Measurements from ENCODE around the gene FAM163A.
"Not testable (repeated sequence)": the region's sequence is repeated elsewhere in the genome, so short reads cannot be mapped to it uniquely, and the experiment has no call there.

FAM163A gene

GRCh38 chr1:179814546-179814838, 71.4 kb downstream of the FAM163A start:
- peak; percentile 76 for DNase-seq (ENCODE audit: low spot score)
- no peak for FAIRE-seq

DNA sequence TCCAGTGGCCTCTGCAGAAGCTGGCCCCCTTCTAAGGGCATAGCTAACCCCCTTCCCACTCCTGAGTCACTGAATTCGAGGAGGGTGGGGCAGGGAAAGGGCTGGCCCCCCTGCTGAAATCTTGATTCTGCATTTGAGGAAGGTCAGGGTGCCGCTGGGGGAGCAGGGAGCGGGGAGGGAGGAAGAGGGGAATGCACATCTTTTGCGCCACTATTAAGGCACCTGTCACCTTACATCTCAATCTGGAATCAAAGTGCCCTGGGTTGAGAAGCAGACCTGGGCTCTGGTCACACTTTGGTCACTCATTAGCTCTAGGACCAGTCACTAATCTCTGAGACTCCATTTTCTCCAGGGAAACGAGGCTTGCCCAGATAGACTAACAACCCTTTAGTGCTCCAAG, 72.5 kb downstream of the FAM163A start:
- DNase-seq (ENCODE audit: low spot score) (no peak), FAIRE-seq (no peak)

DNA sequence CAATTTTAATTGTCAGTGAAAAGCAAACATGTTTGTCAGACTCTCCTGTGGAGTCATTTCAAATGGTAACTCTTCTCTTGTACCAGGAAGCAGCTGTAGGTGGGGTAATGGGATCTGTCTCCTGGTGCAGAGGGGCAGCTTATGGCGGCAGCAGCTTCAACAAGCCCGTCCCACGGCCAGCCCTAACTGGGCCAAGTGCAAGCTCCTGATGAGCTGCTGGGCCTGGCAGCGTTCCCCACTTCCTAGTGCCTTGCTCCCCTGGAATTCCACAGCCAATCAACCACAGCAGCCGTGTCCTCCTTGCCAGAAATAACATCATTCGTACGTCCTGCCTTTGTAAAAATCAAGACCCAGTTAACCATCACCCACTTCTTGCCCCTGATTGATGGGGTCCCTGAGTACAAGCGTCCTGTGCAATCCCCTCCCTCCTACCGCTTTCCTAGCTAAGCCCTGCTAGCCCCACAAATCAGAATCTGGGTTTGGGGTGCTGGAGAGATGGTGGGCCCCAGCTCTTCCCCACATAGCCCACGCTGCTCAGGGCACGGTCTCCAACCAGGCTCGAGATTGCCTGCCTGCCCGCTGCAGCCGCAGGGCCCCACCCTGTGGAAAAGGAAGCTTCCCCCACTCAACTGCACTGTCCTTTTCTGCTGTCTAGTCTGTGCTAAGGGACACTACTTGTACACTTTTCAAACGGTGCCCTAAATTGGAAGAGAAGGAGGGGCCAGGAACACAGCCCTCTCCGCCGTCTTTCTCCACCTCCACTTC, 73.3 kb downstream of the FAM163A start:
- DNase-seq (ENCODE audit: low spot score) (no peak), FAIRE-seq (no peak)

DNA sequence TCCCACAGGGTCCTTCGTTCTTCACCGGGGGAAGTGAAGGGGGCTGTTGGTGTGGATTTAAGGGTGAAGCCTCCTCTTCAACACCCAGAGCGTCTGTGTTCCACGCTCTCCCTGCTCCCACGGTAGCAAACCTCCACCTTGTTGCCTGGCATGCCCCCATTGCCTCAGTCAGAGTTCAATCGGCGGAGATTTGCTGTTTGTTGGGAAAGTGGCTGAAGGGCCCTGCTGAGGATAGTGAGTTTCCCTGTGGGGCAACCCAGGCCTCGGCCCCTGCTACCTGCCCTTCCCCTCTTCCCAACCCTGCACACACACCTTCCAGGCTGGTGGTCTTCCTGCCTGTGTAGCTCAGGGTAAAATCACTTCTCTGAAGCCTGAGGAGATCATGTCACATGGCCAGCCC, 74.0 kb downstream of the FAM163A start:
- DNase-seq (ENCODE audit: low spot score), result no peak
- no peak for FAIRE-seq

DNA sequence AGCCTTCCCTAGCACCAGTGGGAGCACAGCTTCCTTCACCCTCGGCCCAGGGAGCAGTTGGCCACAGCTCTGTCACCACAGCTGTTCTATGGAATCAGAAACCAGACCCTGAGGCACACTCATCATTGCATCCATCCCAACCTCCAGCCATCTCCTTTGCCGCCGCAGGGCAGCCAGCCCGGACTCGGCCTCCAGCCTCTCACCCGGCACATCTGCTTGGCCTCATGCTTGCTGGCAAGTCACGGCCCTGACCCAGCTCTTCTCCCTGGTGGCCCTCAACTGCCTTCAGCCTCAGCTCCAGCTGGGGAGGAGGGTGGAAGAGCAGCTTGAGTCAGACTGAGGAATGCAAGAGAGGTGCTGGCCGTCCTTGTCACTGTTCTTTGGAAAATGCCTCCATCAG, 74.7 kb downstream of the FAM163A start:
- FAIRE-seq (no peak), DNase-seq (ENCODE audit: low spot score) (no peak)

DNA sequence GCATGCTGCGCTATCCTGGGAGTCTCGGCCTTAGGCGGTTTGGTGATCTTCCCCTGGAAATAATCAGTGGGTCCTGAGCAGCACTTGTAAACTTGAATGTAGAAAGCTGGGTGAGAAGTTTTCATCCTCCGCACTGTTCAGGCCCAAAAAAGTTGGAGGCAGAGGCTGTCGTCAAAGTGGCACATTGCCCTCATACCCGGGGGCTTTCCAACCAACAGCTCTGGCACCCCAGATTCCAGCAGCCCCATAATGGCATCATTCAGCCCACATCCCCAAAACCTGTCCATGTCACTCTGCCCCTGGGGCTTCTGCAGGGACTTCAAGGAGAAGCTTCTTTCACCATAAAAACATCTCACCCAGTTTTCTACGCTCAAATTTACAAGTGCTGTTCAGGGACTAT, 75.2 kb downstream of the FAM163A start:
- no peak for DNase-seq (ENCODE audit: low spot score)
- no peak for FAIRE-seq

DNA sequence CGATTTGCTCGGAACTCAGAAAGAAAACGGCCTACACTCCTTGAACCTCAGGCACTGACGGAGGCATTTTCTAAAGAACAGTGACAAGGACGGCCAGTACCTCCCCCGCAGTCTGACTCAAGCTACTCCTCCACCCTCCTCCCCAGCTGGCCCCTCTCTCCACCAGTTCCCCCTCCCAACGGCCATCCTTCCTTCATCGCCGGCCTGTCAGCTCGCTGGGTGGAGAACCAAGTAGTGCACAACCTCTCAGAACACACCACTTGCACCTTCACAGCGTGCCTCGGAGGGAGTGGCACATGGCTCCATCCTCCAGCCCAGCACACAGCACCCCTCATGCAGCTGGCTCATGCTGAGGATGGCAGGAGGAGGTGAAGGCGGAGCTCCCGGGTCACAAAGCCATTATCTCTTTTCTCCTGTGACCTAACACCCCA, 75.7 kb downstream of the FAM163A start:
- FAIRE-seq (no peak), DNase-seq (ENCODE audit: low spot score) (peak; percentile 27)

DNA sequence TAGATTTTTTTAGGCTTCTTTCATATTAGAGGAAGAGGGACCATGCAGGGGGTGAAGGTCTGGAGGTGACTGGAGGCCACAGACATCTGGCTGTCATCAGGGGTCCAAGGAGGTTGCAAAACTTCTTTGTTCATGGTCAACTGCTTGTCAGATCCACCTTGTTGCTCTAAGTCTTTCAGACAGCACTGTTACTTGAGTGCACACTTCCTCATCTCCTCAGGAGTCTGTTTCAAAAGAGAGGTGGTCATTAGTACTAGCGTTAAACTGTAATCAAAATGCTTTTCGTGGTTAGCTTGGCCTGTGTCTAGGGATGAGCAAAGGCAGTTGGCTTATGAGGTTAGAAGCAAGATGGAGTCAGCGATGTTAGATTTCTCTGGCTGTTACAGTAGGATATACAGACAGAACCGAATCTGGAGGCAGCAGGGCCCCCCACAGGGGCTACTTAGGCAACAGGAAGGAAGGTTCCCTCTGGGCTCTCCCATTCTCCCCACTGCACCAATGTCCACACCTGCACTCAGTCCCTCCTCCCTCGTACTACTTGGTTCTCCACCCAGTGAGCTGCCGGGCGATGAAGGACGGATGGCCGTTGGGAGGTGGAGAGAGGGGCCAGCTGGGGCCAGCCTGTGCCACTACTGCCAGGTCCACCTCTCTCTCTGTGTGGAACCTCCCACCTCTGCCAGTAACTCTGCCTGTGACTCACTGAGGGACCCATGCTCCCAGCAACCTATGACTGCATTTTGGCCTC, 77.3 kb downstream of the FAM163A start:
- no peak for DNase-seq (ENCODE audit: low spot score)
- no peak for FAIRE-seq

DNA sequence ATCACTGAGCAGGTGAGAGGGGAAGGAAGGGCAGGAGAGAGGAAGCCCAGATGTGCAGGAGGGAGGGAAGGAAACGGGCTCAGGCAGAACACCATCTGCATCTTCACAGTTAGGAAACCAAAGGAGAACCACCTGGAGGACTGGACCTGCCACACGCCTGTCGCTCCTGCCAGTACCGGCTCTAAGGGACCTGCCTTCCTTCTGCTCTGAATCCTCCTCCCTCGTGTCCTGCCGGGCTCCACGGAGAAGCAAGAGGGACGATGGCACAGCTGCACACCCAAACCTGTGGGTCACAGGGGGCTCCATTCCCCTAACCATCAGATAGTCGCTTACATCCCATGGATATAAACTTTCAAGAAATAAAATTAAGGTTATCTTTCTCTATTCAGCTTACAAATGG, 78.4 kb downstream of the FAM163A start:
- DNase-seq (ENCODE audit: low spot score) (no peak), FAIRE-seq (no peak)

DNA sequence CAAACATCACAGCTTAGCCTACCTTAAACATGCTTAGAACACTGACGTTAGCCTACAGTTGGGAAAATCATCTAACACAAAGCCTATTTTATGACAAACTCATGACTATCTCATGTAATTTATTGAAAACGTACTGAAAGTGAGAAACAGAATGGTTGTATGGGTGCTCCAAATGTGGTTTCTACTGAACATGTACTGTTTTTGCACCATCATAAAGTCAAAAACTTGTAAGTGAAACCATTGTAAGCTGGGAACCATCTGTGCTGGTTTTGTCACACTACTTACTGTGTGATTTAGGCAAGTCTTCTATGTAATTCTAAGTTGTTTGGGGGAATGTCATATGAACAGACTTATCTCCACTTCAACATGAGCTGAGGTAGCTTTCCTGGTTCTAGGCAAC, 79.0 kb downstream of the FAM163A start:
- no peak for DNase-seq (ENCODE audit: low spot score)
- FAIRE-seq, result no peak

DNA sequence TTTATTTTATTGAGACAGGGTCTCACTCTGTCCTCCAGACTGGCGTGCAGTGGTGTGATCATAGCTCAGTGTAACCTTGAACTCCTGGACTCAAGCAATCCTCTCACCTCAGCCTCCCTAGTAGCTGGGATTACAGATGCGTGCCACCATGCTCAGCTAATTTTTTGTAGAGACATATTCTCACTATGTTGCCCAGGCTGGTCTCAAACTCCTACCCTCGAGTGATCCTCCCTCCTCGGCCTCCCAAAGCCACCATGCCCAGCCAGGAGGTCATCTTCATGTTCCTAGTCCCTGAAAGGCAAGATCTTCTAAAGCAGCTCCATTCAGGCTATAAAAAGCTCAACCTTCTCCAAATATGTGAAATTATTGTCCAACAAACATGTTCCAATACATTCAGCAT, 80.6 kb downstream of the FAM163A start:
- FAIRE-seq (no peak), DNase-seq (ENCODE audit: low spot score) (no peak)

GRCh38 chr1:179824265-179824664, 81.2 kb downstream of the FAM163A start:
- DNase-seq (ENCODE audit: low spot score) (no peak), FAIRE-seq (no peak)

DNA sequence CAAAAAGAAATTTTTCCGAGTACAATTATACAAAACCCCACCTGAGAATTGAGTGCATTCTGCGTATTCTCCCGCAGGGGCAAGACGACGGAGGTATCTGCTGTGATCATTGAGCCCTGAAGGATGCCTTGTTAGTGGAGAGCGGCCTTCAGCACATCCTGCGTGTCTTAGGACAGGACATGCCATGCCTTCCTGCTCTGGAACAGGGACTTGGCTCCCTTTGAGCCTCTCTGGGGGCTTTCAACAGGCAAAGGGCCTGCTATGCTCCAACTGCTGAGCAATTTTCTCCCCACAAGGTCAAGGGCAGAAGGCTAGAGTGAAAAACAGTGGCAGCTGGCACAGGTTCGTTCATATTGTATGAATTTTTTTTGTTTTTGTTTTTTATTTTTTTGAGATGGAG, 82.1 kb downstream of the FAM163A start:
- FAIRE-seq (no peak), DNase-seq (ENCODE audit: low spot score) (no peak)

DNA sequence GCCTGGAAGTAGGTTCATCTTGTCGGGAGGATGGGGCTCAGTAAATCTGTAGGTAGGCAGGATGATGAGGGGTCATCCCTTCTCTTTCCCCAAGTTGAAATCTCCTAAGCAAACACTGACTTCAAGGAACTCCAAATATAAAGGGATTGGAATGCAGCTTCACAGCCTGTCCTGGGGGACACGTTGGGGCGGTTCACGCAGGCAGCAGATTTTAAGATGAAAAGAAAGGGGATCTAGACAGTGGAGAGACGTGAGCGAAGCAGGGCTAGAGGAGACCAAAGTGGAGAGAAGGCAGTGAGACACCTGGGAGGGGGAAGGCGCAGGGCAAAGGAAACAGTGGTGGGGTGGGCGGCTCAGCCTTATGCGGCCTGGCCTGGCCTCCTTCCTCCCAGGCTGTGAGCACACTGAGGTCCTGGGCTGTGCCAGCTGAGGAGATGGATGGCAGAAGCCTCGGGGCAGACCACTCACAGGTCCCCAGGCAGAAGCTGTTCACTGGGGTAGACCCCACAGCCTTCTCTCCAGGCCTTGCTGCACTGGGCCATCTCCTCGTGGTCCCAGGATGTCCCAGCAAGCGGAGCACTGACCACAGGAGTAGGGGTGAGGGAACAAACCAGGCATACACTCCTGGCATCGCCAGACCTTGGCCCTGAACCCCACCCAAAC, 82.8 kb downstream of the FAM163A start:
- DNase-seq (ENCODE audit: low spot score), result no peak
- FAIRE-seq, result no peak

GRCh38 chr1:179826626-179827280, 83.7 kb downstream of the FAM163A start:
- DNase-seq (ENCODE audit: low spot score) (no peak), FAIRE-seq (no peak)

DNA sequence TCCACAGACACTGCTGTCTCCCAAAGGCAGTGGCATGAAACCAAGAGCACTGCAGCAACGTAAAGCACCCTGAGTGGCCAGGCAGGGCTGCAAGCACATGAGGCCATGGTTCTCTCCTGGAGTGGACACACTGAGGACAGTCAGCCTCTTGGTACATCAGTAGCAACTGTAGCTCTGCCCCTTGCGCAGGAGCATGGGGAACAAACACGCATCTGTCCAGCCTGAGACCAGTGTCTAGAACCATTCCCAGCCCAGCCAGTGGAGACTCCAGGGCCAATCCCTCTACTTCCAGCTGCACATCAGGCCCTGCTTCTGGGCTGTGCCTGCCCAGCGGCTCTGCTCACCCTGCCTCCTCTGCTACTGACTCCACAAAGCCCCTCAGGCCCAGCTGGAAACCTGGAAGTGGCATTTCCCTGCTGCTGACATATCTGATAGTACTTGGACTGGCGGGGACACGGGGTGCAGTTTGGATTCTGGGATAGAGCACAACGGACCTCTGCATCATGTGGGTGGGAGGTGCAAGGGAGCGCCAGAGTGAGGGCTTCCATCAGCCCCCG, 85.5 kb downstream of the FAM163A start:
- peak; percentile 32 for FAIRE-seq
- no peak for DNase-seq (ENCODE audit: low spot score)

- no peak for DNase-seq (ENCODE audit: low spot score)
- FAIRE-seq, result no peak
Observed at GRCh38 chr1:179831225-179831624, 88.1 kb downstream of the FAM163A start.

DNA sequence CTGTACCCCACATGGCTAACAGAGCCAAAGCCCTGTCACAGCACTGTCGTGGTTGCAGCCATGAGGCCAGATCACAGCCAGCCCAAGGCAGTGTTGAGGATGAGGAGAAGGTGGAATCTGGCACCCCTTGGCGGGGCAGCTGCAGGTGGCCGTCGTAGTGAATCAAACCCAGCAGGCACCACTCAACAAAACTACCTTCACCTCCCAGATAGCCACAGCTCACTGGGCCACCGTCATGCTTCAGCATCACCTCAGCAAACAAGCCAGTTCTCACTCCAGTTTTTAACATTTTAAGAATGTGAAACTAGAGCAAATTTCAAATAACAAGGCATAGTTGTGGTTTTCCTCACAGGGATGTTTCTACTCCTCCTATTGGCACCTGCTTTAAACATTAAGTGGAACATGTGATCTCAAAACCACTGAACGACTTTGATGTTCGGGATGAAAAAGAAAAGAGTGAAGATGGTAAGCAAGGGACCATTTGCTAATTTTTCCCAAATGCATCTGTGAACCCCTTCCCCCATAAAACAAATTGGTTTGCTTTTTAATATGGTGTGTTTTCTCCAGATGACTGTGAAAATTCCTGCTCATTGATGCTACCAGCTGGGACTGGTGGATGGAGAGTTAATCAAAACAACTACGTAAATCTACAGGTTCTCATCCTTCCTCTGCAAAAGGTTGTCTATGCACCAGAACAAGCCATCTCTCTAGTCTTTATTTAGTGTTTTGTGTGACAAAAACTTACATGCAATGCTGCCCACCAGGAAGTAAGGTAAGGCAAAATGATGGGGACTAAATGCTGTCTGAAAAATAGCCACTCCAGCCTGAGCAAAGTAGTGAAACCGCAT, 89.0 kb downstream of the FAM163A start:
- no peak for FAIRE-seq
- DNase-seq (ENCODE audit: low spot score), result no peak

DNA sequence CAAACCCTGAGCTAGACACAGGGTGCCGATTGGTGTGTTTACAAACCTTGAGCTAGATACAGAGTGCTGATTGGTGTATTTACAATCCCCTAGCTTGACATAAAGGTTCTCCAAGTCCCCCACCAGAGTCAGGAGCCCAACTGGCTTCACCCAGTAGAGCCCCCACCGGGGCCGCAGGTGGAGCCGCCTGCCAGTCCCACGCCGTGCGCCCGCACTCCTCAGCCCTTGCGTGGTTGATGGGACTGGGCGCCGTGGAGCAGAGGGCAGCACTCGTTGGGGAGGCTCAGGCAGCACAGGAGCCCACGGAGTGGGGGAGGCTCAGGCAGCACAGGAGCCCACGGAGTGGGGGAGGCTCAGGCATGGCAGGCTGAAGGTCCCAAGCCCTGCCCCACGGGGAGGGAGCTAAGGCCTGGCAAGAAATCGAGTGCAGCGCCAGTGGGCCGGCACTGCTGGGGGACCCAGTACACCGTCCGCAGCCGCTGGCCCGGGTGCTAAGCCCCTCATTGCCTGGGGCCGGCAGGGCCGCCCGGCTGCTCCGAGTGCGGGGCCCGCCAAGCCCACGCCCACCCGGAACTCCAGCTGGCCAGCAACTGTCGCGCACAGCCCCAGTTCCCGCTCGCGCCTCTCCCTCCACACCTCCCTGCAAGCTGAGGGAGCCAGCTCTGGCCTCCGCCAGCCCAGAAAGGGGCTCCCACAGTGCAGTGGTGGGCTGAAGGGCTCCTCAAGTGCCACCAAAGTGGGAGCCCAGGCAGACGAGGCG, 93.8 kb downstream of the FAM163A start:
- not testable (repeated sequence) for FAIRE-seq; DNase-seq (ENCODE audit: low spot score)

DNA sequence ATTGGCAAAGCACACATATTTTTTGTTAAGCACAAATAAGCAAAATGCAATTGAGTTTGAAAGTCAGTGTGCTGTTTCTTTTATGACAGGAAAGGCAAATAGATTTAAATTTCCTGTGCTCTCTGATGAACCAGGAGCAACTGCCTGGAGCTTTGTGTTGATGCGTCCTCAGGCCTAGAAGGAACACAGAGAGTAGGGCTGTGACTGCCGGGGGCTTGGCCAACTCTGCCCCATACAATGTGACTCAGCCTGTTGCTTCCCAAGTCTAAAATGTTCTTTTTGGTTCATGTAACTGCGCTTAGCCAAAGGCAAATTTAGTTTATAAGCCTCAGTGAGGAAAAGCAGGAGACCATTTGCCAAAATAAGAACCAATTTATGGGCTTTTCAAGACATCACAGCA, 97.0 kb downstream of the FAM163A start:
- FAIRE-seq (no peak), DNase-seq (ENCODE audit: low spot score) (no peak)

Measured in urothelium cell line (cell line).